Gastrocnemius medialis (tissue), 4 donors: Measurements from ENCODE around the gene UBR3.

Experiments used
- POLR2A ChIP-seq, 2 donors: fragments of 450-650 bp; IDR thresholded peaks; one replicate each; pipeline ENCODE4 v1.6.1; 2017; ENCODE audit warnings: antibody characterized with exemption in 2 of 2, mild to moderate bottlenecking in 2 of 2, moderate library complexity in 2 of 2
- TF ChIP-seq, protein P1 (sequence below), 5 experiments: fragments of 450-650 bp in 3 of 5; fragments of 200-600 bp in 2 of 5; sonication (generic) in 2 of 5; IDR thresholded peaks in 4 of 5; conservative IDR thresholded peaks in 1 of 5; 1 replicate in 4 of 5; 2 replicates in 1 of 5; pipeline ENCODE4 v1.5.1; 2016 to 2019; ENCODE audit warnings: antibody characterized with exemption in 5 of 5, mild to moderate bottlenecking in 3 of 5, moderate library complexity in 3 of 5

DNA sequence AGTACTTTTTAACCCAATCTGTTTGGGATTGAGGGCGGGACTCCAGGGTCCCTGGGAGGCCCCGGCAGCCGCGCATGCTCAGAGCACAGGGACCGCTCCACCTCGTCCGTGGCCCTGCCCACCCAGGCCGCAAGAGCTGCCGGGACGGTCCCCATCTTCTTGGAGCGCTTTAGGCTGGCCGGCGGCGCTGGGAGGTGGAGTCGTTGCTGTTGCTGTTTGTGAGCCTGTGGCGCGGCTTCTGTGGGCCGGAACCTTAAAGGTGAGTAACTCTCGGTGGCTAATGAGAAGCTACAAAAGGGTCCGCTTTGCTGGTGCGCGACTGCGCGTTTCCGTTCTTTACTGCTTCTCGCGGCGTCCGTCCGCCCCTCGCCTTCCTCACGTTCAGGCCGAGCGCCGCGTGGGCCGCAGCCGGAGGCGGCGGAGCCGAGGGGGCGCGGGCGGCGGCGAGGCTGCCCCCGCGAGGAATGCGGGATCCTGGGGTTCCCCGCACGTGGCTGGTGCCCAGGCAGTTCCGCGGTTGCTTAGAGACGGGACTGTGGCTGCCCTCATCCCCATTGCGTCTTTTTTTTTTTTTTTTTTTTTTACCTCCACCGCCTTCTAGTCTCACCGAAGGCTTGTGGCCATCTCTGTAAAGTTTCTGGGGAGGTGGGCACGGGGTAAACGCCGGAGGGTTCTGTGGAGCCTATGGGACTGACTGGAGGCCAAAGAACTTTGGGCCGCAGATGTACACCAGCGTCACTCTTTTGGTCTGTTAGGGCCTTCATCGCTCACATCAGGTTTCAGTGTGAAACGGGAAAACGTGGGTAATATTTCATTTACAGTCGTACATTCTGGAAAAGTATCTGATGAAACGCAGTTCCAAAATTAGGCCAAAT, 28.3 kb upstream of the UBR3 start, which contains the start of gene SSB:
- TF ChIP-seq, protein P1, sequence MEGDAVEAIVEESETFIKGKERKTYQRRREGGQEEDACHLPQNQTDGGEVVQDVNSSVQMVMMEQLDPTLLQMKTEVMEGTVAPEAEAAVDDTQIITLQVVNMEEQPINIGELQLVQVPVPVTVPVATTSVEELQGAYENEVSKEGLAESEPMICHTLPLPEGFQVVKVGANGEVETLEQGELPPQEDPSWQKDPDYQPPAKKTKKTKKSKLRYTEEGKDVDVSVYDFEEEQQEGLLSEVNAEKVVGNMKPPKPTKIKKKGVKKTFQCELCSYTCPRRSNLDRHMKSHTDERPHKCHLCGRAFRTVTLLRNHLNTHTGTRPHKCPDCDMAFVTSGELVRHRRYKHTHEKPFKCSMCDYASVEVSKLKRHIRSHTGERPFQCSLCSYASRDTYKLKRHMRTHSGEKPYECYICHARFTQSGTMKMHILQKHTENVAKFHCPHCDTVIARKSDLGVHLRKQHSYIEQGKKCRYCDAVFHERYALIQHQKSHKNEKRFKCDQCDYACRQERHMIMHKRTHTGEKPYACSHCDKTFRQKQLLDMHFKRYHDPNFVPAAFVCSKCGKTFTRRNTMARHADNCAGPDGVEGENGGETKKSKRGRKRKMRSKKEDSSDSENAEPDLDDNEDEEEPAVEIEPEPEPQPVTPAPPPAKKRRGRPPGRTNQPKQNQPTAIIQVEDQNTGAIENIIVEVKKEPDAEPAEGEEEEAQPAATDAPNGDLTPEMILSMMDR (IDR thresholded peaks at IDR 0.05 in 4 of 5, conservative IDR thresholded peaks at IDR 0.05 in 1 of 5), result no peak
- TF ChIP-seq POLR2A (IDR thresholded peaks at IDR 0.05), result peak; percentile 58 to 69
